HL-60 (cell line): Measurements from ENCODE around the gene MAPK12.
A peak's percentile ranks its signal among the peaks of the same experiment; 100 is the strongest.

Experiments used
- DNase-seq, 2 experiments: peaks; one replicate each; pipeline ENCODE4 v3.0.0-alpha.2; 2010 to 2020; ENCODE audit warnings: low read depth in 1 of 2, low spot score in 1 of 2
- H3K27ac ChIP-seq: fragments of 250-450 bp; sonication (Bioruptor Pico); replicated peaks from 2 replicates; pipeline ENCODE4 v1.5.1; 2020; ENCODE audit warnings: mild to moderate bottlenecking, moderate library complexity
- H3K27me3 ChIP-seq: fragments of 250-450 bp; sonication (Bioruptor Pico); 2 replicates; pipeline ENCODE4 v1.5.1; 2021; ENCODE audit warnings: mild to moderate bottlenecking, moderate library complexity; ENCODE audit not compliant: insufficient read depth, poor library complexity, severe bottlenecking
- H3K4me3 ChIP-seq: replicated peaks from 2 replicates; pipeline ENCODE4 v1.5.1; 2011; ENCODE audit warnings: mild to moderate bottlenecking, control low read depth, low read length; ENCODE audit not compliant: insufficient read depth
- GABPA ChIP-seq: IDR thresholded peaks from 2 replicates; pipeline ENCODE4 v1.6.1; 2012; ENCODE audit warnings: low read depth
- POLR2AphosphoS5 ChIP-seq: IDR thresholded peaks from 2 replicates; pipeline ENCODE4 v1.6.1; 2012; ENCODE audit warnings: low read depth
- SPI1 ChIP-seq: IDR thresholded peaks from 2 replicates; pipeline ENCODE4 v1.6.1; 2012; ENCODE audit warnings: low read depth, mild to moderate bottlenecking, borderline replicate concordance
- long read RNA-seq: library from polyadenylated mRNA; unstranded; transcript quantifications from one replicate; pipeline ENCODE4 v2.0.0, GENCODE V29; 2020
- TF ChIP-seq, protein P1 (sequence below): IDR thresholded peaks from one replicate; pipeline ENCODE4 v1.5.1; 2011; ENCODE audit warnings: low read length, control low read depth, inconsistent platforms; ENCODE audit not compliant: insufficient read depth
- TF ChIP-seq, protein P2 (sequence below): IDR thresholded peaks from 2 replicates; pipeline ENCODE4 v1.6.1; 2012; ENCODE audit warnings: low read depth; ENCODE audit not compliant: insufficient replicate concordance

MAPK12 gene
- long read RNA-seq, partial matches to known transcripts: 14 of 24 reads
- long read RNA-seq, other reads (novel, unspliced or antisense): 5 of 24 reads

DNA sequence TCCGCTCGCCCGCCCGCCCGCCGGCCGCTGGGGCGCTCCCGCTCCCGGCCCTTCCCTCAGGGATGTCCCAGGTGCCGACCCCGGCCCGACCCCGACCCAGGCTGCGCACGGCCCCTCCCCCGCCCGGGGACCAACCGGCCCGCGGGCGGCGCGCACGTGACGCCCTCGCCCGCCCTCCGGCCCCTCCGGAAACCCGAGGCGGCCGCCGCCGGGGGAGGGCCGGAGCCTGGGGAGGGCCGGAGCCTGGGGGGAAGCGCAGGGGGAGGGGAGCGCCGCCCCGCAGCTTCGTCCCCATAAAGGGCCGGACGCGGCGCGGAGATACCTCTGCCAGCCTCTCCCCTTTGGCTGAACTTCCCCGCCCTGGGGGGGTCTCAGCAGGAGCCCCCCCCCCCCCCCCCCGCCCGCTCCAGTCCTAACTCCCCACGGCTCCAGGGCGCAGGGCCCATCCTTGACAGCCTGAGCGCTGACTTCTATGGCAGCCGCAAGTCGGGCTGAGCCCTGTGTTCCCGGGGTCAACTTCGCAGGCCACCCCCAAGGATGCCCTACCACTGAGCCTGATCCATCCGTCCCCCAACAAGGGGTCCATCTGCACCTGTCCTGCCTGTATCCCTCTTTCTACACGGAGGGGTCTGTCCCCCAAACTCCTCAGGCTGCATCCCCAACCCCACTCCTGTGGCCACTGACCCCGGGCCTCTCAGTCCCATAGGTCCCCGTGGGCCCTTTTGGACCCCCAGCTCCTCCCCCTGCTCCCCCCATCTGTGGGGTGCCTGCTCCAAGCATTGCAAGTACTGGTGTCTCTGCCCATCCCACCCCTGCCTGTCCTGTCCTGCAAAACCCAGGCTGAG lies at the start of gene MAPK12:
TSS of gene MAPK12 (minus strand) at position 69 of the 845 bp plus-strand sequence. CDS start 174 bp downstream, outside the sequence.
- DNase-seq: no peak
- H3K4me3 ChIP-seq: peak within 1 kb of the TSS; percentile 68
- peak within 1 kb of the TSS; percentile 63 for H3K27ac ChIP-seq
- TF ChIP-seq, protein P1, sequence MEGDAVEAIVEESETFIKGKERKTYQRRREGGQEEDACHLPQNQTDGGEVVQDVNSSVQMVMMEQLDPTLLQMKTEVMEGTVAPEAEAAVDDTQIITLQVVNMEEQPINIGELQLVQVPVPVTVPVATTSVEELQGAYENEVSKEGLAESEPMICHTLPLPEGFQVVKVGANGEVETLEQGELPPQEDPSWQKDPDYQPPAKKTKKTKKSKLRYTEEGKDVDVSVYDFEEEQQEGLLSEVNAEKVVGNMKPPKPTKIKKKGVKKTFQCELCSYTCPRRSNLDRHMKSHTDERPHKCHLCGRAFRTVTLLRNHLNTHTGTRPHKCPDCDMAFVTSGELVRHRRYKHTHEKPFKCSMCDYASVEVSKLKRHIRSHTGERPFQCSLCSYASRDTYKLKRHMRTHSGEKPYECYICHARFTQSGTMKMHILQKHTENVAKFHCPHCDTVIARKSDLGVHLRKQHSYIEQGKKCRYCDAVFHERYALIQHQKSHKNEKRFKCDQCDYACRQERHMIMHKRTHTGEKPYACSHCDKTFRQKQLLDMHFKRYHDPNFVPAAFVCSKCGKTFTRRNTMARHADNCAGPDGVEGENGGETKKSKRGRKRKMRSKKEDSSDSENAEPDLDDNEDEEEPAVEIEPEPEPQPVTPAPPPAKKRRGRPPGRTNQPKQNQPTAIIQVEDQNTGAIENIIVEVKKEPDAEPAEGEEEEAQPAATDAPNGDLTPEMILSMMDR: no peak
- TF ChIP-seq POLR2AphosphoS5 (no peak), SPI1 (no peak), GABPA (no peak)
- TF ChIP-seq, protein P2, sequence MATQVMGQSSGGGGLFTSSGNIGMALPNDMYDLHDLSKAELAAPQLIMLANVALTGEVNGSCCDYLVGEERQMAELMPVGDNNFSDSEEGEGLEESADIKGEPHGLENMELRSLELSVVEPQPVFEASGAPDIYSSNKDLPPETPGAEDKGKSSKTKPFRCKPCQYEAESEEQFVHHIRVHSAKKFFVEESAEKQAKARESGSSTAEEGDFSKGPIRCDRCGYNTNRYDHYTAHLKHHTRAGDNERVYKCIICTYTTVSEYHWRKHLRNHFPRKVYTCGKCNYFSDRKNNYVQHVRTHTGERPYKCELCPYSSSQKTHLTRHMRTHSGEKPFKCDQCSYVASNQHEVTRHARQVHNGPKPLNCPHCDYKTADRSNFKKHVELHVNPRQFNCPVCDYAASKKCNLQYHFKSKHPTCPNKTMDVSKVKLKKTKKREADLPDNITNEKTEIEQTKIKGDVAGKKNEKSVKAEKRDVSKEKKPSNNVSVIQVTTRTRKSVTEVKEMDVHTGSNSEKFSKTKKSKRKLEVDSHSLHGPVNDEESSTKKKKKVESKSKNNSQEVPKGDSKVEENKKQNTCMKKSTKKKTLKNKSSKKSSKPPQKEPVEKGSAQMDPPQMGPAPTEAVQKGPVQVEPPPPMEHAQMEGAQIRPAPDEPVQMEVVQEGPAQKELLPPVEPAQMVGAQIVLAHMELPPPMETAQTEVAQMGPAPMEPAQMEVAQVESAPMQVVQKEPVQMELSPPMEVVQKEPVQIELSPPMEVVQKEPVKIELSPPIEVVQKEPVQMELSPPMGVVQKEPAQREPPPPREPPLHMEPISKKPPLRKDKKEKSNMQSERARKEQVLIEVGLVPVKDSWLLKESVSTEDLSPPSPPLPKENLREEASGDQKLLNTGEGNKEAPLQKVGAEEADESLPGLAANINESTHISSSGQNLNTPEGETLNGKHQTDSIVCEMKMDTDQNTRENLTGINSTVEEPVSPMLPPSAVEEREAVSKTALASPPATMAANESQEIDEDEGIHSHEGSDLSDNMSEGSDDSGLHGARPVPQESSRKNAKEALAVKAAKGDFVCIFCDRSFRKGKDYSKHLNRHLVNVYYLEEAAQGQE: no peak
- no peaks in the 10 kb centered on the region for H3K27me3 ChIP-seq

DNA sequence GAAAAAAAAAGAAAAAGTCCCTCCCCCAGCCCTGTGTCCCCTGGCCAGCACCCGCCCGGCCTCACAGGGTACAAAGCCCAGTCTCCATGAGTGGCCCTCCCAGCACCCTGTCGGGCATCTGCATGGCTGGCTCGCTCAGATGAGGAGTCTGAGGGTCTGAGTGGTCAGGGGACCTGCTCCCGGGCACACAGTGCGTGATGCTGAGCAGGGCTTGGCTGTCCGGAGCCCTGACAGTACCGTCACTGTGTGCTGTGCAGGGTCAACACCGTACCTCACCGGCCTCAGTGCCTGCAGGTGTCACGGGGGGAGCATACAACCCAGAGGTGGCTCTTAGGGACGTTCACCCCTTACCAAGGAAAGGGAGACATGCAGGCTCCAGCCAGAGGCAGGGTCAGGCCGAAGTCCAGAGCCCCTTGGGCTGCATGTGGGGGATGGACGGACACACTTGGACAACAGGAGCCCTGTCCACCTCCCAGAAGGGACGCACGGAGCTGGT lies 49.5 kb upstream of the MAPK12 start:
- no peaks in the 10 kb centered on the region for H3K27me3 ChIP-seq
- H3K27ac ChIP-seq: no peak overlapping the region
- H3K4me3 ChIP-seq: no peak overlapping the region
- TF ChIP-seq POLR2AphosphoS5 (no peak), GABPA (no peak), SPI1 (no peak)
- TF ChIP-seq, protein P2: no peak
- TF ChIP-seq, protein P1: no peak
- no peak for DNase-seq

DNA sequence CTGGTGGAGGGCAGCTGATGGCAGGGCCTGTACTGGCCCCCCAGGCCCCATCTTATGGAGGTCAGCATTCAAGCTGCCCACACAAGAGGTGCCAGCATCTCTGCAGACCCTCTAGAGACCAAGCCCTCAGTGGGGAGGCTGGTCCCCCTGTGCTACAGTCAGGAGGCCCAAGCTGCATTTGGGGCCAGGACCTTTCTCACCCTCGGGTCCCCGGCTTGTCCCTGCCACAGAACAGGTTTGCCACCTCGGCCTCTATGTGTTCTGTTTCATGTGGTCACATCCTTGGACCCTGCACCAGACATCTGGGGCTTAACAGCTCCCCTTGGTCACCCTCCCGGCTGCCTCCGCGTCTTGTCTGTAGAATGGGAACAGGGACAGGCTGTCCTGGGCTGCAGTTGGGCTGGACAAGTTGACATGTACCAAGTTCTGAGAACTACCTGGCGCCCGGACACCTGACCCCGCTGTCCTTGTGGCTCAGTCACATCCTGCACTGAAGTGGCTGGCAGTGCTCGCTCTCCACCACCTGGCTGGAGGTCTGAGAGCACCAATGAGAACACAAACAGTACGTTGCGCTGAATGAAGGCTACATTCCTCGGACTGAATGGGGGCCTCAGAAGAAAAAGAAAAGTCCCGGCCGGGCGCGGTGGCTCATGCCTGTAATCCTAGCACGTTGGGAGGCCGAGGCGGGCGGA lies 48.7 kb upstream of the MAPK12 start:
- TF ChIP-seq GABPA (no peak), POLR2AphosphoS5 (no peak), SPI1 (no peak)
- TF ChIP-seq, protein P2: no peak
- TF ChIP-seq, protein P1: no peak
- Histone ChIP-seq H3K4me3 (no peak overlapping the region), H3K27me3 (no peaks in the 10 kb centered on the region), H3K27ac (no peak overlapping the region)
- no peak for DNase-seq
